ENCODE results near the gene APRT.

APRT gene

GRCh38 chr16:88811769-88812512 lies at the start of gene APRT:
TSS of gene APRT (minus strand) at chr16:88811928. CDS start at chr16:88811899, 29 bp downstream.
- DNase-seq, result peak; percentile 97

- no peak for DNase-seq
These were observed 49.6 kb upstream of the APRT start for GRCh38 chr16:88861359-88861758.

- DNase-seq, result no peak
These were observed 47.8 kb upstream of the APRT start for GRCh38 chr16:88859381-88860091.

- DNase-seq, result peak; percentile 74
These were observed 46.1 kb upstream of the APRT start for GRCh38 chr16:88857728-88858339.

- DNase-seq, result peak; percentile 99
These were observed 45.4 kb upstream of the APRT start, which contains the start of the genes GALNS and TRAPPC2L for GRCh38 chr16:88856828-88857727. TSS of gene GALNS (minus strand) at chr16:88856947. CDS start at chr16:88856877, 70 bp downstream. TSS of gene TRAPPC2L (plus strand) at chr16:88857127. CDS start at chr16:88857151, 24 bp downstream.

GRCh38 chr16:88856122-88856827 lies 44.5 kb upstream of the APRT start:
- DNase-seq, result peak; percentile 11

GRCh38 chr16:88855736-88856121 lies 44.0 kb upstream of the APRT start:
- DNase-seq, result no peak

- DNase-seq, result no peak
These were observed 43.4 kb upstream of the APRT start for GRCh38 chr16:88855176-88855575.

- no peak for DNase-seq
These were observed 42.8 kb upstream of the APRT start for GRCh38 chr16:88854306-88855111.

GRCh38 chr16:88853325-88853941 lies 41.7 kb upstream of the APRT start:
- no peak for DNase-seq

- no peak for DNase-seq
These were observed 39.9 kb upstream of the APRT start for GRCh38 chr16:88851616-88852015.

- no peak for DNase-seq
These were observed 38.9 kb upstream of the APRT start for GRCh38 chr16:88850531-88851199.

GRCh38 chr16:88848557-88848956 lies 36.8 kb upstream of the APRT start:
- DNase-seq, result no peak

GRCh38 chr16:88847654-88848053 lies 35.9 kb upstream of the APRT start:
- no peak for DNase-seq

GRCh38 chr16:88846088-88846487 lies 34.4 kb upstream of the APRT start:
- no peak for DNase-seq

- no peak for DNase-seq
These were observed 32.8 kb upstream of the APRT start for GRCh38 chr16:88844419-88845036.

GRCh38 chr16:88843256-88843655 lies 31.5 kb upstream of the APRT start:
- DNase-seq, result no peak

- DNase-seq, result no peak
These were observed 31.1 kb upstream of the APRT start for GRCh38 chr16:88842806-88843205.

- no peak for DNase-seq
These were observed 30.6 kb upstream of the APRT start for GRCh38 chr16:88842308-88842756.
